Esophagus muscularis mucosa (tissue), 4 donors: ENCODE data around the gene CD38.

Source experiments
- CTCF ChIP-seq, 3 experiments: fragments of 200-600 bp in 2 of 3; fragments of 450-650 bp in 1 of 3; sonication (generic) in 2 of 3; IDR thresholded peaks; one replicate each; pipeline ENCODE4 v1.5.1; 2017 to 2019; ENCODE audit warnings: antibody characterized with exemption in 3 of 3, mild to moderate bottlenecking in 2 of 3, moderate library complexity in 1 of 3
- EP300 ChIP-seq: sonication (generic); formaldehyde crosslinking; IDR thresholded peaks from one replicate; pipeline ENCODE4 v1.6.1; 2017; ENCODE audit warnings: antibody characterized with exemption
- POLR2A ChIP-seq: fragments of 450-650 bp; IDR thresholded peaks from one replicate; pipeline ENCODE4 v1.6.1; 2017; ENCODE audit warnings: antibody characterized with exemption, moderate library complexity, mild to moderate bottlenecking, low read depth

DNA sequence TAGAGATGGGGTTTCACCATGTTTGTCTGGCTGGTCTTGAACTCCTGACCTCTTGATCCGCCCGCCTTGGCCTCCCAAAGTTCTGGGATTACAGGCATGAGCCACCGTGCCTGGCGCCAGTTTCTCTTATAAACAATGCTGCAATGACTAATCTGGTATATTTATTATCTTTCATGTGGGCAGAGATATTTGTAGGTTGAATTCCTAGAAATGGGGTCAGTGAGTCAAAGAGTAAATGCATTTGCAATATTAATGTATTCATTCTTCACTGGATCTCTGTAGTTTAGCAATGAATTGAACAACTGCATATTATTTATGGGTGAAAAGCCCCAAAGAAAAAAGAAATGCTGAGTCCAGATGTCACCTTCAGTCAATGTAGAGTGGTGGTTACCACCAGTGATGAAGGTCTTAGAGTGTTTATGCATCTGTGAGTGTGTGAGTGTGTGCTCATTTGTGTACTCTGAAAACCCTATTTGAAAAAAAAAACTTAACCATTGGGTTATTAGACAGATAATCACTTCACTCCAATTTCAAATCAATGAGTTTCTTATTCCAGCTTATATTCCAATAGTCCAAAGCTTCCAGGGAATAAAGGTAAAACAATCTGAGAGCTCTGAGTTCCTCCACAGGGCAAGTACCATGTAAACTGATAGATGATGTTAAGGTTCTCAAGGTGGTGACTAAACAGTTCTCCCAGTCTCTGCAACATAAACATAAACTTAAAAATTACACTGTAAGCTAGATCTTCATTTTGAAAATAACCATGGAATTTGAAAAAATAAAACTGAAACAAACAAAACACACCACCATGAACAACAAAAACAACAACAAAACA, 22.6 kb upstream of the CD38 start:
- TF ChIP-seq CTCF (IDR thresholded peaks at IDR 0.05) (no peak), POLR2A (no peak), EP300 (no peak)
